CD8-positive, alpha-beta memory T cell (primary cell): ENCODE data around the gene TENM3. TPM values are rescaled to one million over a fixed set of nuclear protein-coding genes. Genes with fewer than 3 reads are reported as not detected.

ENCODE experiments used
- CTCF ChIA-PET: fragments of 350-600 bp; sonication (Branson Sonifier 250); formaldehyde crosslinking; loops from one replicate; lab custom pipeline; 2021; ENCODE audit warnings: antibody characterized with exemption; lab: Charles Lee
- POLR2A ChIA-PET: fragments of 350-600 bp; sonication (Branson Sonifier 250); formaldehyde crosslinking; loops from one replicate; lab custom pipeline; 2021; ENCODE audit warnings: antibody characterized with exemption; lab: Charles Lee
- DNase-seq, 5 donors: peaks; one replicate each; pipeline versions ENCODE4 v3.0.0 to v3.0.0-alpha.2; 2020 to 2022; ENCODE audit warnings: mixed read lengths in 1 of 5
- H3K27ac ChIP-seq: one replicate; pipeline ENCODE4 v1.7.0; 2013; ENCODE audit warnings: low read depth, mild to moderate bottlenecking, low read length, moderate library complexity
- H3K27me3 ChIP-seq: 2 replicates; pipeline ENCODE4 v1.7.0; 2013; ENCODE audit warnings: low read length, mild to moderate bottlenecking; ENCODE audit not compliant: insufficient read depth, poor library complexity, severe bottlenecking
- H3K36me3 ChIP-seq: 2 replicates; pipeline ENCODE4 v1.7.0; 2013; ENCODE audit warnings: mild to moderate bottlenecking, low read length, moderate library complexity; ENCODE audit not compliant: insufficient read depth
- H3K4me1 ChIP-seq: 2 replicates; pipeline ENCODE4 v1.7.0; 2013; ENCODE audit warnings: mild to moderate bottlenecking, low read length, moderate library complexity; ENCODE audit not compliant: insufficient read depth
- H3K4me3 ChIP-seq: 2 replicates; pipeline ENCODE4 v1.7.0; 2013; ENCODE audit warnings: mild to moderate bottlenecking, low read length
- H3K9me3 ChIP-seq: 2 replicates; pipeline ENCODE4 v1.7.0; 2013; ENCODE audit warnings: mild to moderate bottlenecking, low read length
- H3K27ac Mint-ChIP-seq, 8 donors: one replicate each; pipeline ENCODE4 v1.8.0; 2020 to 2021; ENCODE audit warnings: mixed read lengths in 8 of 8, mild to moderate bottlenecking in 6 of 8, inconsistent platforms in 3 of 8, moderate library complexity in 3 of 8
- H3K27me3 Mint-ChIP-seq, 2 donors: one replicate each; pipeline ENCODE4 v1.8.0; 2020 to 2021; ENCODE audit warnings: mixed read lengths in 2 of 2, mild to moderate bottlenecking in 1 of 2, moderate library complexity in 1 of 2
- H3K36me3 Mint-ChIP-seq, 3 donors: one replicate each; pipeline ENCODE4 v1.8.0; 2020 to 2021; ENCODE audit warnings: mixed read lengths in 3 of 3, inconsistent platforms in 1 of 3, mild to moderate bottlenecking in 1 of 3
- H3K4me1 Mint-ChIP-seq, 3 donors: one replicate each; pipeline ENCODE4 v1.8.0; 2020 to 2021; ENCODE audit warnings: mixed read lengths in 3 of 3, inconsistent platforms in 1 of 3, mild to moderate bottlenecking in 1 of 3
- H3K4me3 Mint-ChIP-seq, 7 donors: one replicate each; pipeline ENCODE4 v1.8.0; 2020 to 2021; ENCODE audit warnings: mixed read lengths in 7 of 7, mild to moderate bottlenecking in 6 of 7, moderate library complexity in 4 of 7, inconsistent platforms in 2 of 7
- H3K9me3 Mint-ChIP-seq, 5 donors: one replicate each; pipeline ENCODE4 v1.8.0; 2020 to 2022; ENCODE audit warnings: mixed read lengths in 5 of 5, mild to moderate bottlenecking in 3 of 5, moderate library complexity in 2 of 5, inconsistent platforms in 1 of 5
- polyA plus RNA-seq: library from polyadenylated mRNA; unstranded; fragments of 300-500 nt; fragmentation: Illumina TruSeq; gene quantifications from one replicate; pipeline ENCODE4 v1.2.3, GENCODE V29; 2021
- total RNA-seq, 2 experiments: library from RNA; stranded (reverse); gene quantifications; one replicate each; pipeline ENCODE4 v1.2.3, GENCODE V29; 2021

The TENM3 gene
- total and polyA plus RNA-seq, 3 experiments from 2014 or later: not detected

DNA sequence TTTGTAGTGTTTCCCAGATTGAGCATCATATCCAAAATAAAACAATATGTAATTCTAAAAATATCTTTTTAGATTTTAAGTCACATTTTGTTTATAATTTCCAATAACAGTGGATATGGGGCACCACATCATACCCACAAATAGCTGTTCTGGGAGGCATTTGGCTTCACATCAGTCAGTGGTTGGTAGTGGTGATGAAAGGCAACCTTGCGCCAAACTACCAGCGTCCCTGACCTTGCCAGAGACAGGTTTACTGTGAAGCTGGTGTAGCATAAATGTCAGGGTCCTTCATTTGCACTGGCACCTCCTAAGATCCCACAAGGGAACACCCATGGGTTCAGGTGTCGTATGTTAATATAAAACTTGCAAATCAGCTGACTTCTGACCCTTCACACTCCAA is 451.8 kb downstream of the TENM3 start:
- no peak overlapping the region for H3K27ac Mint-ChIP-seq
- H3K27ac ChIP-seq: no peak overlapping the region
- ChIA-PET POLR2A (no interaction called here), CTCF (no interaction called here)
- H3K4me1 ChIP-seq: no peaks in the 10 kb centered on the region
- no peaks in the 10 kb centered on the region for H3K9me3 Mint-ChIP-seq
- DNase-seq: no peak
- no peak overlapping the region for H3K4me3 ChIP-seq
- H3K36me3 ChIP-seq: no peaks in the 10 kb centered on the region
- H3K9me3 ChIP-seq: no peaks in the 10 kb centered on the region
- H3K27me3 ChIP-seq: no peaks in the 10 kb centered on the region
- H3K4me3 Mint-ChIP-seq: no peak overlapping the region
- H3K27me3 Mint-ChIP-seq: peaks cover 11 to 17% of the 10 kb centered on the region in 2 donors
- H3K4me1 Mint-ChIP-seq: no peaks in the 10 kb centered on the region
- no peaks in the 10 kb centered on the region for H3K36me3 Mint-ChIP-seq

DNA sequence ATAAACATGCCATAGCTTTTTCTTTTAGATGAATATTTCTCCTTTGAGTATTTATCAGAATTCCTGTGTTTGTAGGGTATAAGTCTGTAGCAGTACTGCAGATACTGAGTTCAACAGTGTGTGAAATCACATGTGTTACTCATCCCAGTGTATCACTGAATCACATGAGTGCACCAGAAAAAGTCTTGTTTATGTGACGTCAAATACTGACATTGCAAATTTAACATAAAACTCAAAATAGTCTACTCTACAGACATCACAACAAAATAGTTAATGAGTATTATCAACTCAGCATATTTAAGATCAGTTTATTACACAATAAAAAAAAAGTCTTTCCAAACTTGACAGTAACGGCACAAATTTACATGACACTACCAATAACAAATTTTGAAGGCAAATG is 452.6 kb downstream of the TENM3 start:
- Mint-ChIP-seq H3K27me3 (peaks cover 11% of the 10 kb centered on the region in 2 donors), H3K4me3 (no peak overlapping the region), H3K27ac (no peak overlapping the region), H3K36me3 (no peaks in the 10 kb centered on the region), H3K9me3 (no peaks in the 10 kb centered on the region), H3K4me1 (no peaks in the 10 kb centered on the region)
- no peaks in the 10 kb centered on the region for H3K36me3 ChIP-seq
- no peak overlapping the region for H3K27ac ChIP-seq
- POLR2A ChIA-PET: no interaction called here
- no peak overlapping the region for H3K4me3 ChIP-seq
- no peaks in the 10 kb centered on the region for H3K4me1 ChIP-seq
- CTCF ChIA-PET: no interaction called here
- H3K9me3 ChIP-seq: no peaks in the 10 kb centered on the region
- no peaks in the 10 kb centered on the region for H3K27me3 ChIP-seq
- no peak for DNase-seq

DNA sequence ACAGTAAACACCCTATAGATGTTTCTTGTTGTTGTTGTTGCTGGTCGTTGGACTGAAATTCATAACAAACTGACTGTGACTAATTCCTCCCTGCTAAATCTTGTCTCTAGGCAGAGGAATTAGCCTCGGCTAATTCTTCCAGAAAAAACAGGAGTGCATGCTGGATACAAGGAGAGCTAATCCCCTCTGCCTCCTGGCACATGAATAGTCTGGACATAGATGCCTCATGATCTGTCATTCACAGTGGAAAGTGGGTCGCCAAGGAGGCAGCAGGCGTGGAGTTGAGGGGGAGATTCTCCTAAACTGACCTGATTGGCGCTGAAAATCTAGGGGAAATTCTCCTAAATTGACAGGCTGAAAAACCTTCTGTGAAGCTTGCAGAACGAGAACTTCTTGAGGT is 453.9 kb downstream of the TENM3 start:
- Histone ChIP-seq H3K27me3 (no peaks in the 10 kb centered on the region), H3K9me3 (no peaks in the 10 kb centered on the region), H3K36me3 (no peaks in the 10 kb centered on the region), H3K4me3 (no peak overlapping the region), H3K27ac (no peak overlapping the region), H3K4me1 (no peaks in the 10 kb centered on the region)
- Mint-ChIP-seq H3K27ac (no peak overlapping the region), H3K27me3 (peaks cover 10% of the 10 kb centered on the region in 2 donors), H3K36me3 (no peaks in the 10 kb centered on the region), H3K4me3 (no peak overlapping the region), H3K9me3 (no peaks in the 10 kb centered on the region), H3K4me1 (no peaks in the 10 kb centered on the region)
- POLR2A ChIA-PET: no interaction called here
- DNase-seq: no peak
- CTCF ChIA-PET: no interaction called here

DNA sequence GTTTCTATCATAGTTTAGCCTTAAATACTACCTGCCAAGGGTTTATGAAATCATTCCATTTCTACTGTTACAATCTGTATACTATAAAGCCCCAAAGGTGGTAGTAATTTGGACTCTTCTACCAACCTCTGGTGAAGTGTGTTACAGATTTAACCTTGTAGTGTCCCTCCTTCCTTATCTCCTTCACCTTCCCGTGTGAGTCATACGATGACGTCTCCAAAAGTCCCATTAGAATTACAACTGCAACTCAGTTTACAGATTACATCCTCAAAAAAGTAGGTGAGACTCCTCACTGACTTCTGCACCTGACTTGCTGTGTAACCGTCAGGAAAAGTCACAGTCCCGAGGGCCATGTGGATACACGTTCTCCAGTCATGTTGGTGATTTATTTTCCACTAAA is 455.0 kb downstream of the TENM3 start:
- CTCF ChIA-PET: no interaction called here
- Histone ChIP-seq H3K27me3 (no peaks in the 10 kb centered on the region), H3K4me3 (no peak overlapping the region), H3K4me1 (no peaks in the 10 kb centered on the region), H3K36me3 (no peaks in the 10 kb centered on the region), H3K27ac (no peak overlapping the region), H3K9me3 (no peaks in the 10 kb centered on the region)
- H3K4me1 Mint-ChIP-seq: no peaks in the 10 kb centered on the region
- POLR2A ChIA-PET: no interaction called here
- H3K27me3 Mint-ChIP-seq: peaks cover 4 to 6% of the 10 kb centered on the region in 2 donors
- no peaks in the 10 kb centered on the region for H3K9me3 Mint-ChIP-seq
- H3K4me3 Mint-ChIP-seq: no peak overlapping the region
- no peaks in the 10 kb centered on the region for H3K36me3 Mint-ChIP-seq
- no peak overlapping the region for H3K27ac Mint-ChIP-seq
- no peak for DNase-seq

DNA sequence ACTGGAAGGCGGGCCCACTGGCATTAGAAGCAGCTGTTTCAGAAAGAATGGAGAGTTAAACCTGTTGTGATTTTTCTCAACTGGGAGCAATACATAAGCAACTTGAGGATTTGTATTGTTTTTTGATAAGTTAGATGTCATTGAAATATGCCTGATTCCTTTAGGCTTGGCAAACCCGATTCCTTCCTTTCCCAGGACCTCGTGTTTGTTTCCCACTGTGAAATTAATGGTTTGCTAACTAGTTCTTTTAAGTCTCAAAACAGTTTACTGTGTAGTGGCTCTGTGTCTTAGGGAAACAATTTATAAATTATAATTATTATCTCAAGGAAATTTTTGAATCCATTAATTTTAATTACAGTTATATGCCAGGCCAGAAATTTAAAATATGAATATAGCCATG is 456.0 kb downstream of the TENM3 start:
- Histone ChIP-seq H3K9me3 (no peaks in the 10 kb centered on the region), H3K4me3 (no peak overlapping the region), H3K27me3 (no peaks in the 10 kb centered on the region), H3K36me3 (no peaks in the 10 kb centered on the region), H3K27ac (no peak overlapping the region), H3K4me1 (no peaks in the 10 kb centered on the region)
- DNase-seq: no peak
- no peak overlapping the region for H3K4me3 Mint-ChIP-seq
- ChIA-PET CTCF (no interaction called here), POLR2A (no interaction called here)
- no peaks in the 10 kb centered on the region for H3K9me3 Mint-ChIP-seq
- no peaks in the 10 kb centered on the region for H3K36me3 Mint-ChIP-seq
- no peaks in the 10 kb centered on the region for H3K4me1 Mint-ChIP-seq
- no peak overlapping the region for H3K27ac Mint-ChIP-seq
- H3K27me3 Mint-ChIP-seq: peaks cover 4% of the 10 kb centered on the region in 2 donors

DNA sequence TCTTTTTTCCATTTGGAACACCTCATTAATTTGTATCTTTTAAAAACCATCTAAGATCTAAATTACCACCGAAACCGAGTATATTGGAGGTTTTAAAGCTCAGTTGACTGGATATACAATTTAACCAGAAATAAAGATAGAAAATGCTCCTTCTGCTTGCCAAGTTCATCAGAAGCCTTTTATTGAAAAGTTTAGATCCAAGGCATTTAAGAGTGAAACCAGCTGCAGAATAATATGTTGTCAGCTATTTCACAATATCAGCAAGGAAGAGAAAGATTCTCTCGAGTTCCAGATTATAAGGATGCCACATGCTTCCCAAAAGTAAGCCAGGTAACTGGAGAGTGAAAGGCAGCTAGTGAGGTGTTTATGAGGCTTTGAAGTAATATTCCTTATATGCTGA is 456.6 kb downstream of the TENM3 start:
- no peak overlapping the region for H3K27ac Mint-ChIP-seq
- no peaks in the 10 kb centered on the region for H3K4me1 ChIP-seq
- CTCF ChIA-PET: no interaction called here

DNA sequence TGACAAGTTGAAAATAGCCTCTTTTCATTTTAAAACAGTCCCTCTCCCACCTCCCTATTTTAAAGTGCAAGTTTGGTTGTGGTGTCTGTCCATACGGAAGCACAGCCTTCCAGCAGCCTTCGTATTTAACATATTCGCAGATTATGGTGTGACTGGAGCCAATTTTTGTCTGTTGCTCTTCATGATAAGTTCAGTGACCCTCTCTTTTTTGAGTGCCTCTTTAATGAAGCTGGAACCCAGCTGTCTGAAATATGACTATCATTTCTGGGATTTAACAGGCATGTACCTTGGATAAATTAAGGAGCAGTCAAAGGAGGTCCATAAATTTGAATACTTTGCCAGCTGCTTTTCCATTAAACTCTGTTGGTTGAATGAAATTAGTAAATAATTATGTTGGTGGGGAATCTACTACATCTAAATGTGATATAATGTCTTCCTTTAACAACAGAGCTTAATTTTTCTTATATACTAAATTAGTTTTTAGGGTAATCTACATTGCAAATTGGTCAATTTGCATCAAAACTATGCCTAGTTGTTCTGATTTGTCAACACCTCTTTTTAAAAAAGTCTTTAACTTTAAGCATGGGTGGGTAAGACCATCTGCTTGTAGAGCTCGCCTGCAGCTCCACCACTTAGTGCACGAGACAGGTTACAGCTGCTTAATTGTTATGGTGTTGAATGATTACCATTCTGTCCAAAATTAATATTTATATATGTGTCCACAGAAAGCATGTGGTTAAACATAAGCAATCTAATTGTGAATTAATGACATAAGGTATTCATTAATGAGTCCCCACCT is 457.4 kb downstream of the TENM3 start:
- Mint-ChIP-seq H3K36me3 (no peaks in the 10 kb centered on the region), H3K4me1 (no peaks in the 10 kb centered on the region), H3K9me3 (no peaks in the 10 kb centered on the region), H3K27me3 (peaks cover 5 to 7% of the 10 kb centered on the region in 2 donors), H3K27ac (no peak overlapping the region), H3K4me3 (no peak overlapping the region)
- Histone ChIP-seq H3K4me3 (no peak overlapping the region), H3K4me1 (no peaks in the 10 kb centered on the region), H3K36me3 (no peaks in the 10 kb centered on the region), H3K27me3 (no peaks in the 10 kb centered on the region), H3K9me3 (no peaks in the 10 kb centered on the region), H3K27ac (no peak overlapping the region)
- POLR2A ChIA-PET: no interaction called here
- DNase-seq: no peak
- CTCF ChIA-PET: no interaction called here

More for the DNA sequence above, 456.6 kb downstream of the TENM3 start:
- no peak for DNase-seq
- H3K27me3 Mint-ChIP-seq: peaks cover under 1 to 4% of the 10 kb centered on the region in 2 donors
- Histone ChIP-seq H3K27ac (no peak overlapping the region), H3K4me3 (no peak overlapping the region), H3K9me3 (no peaks in the 10 kb centered on the region), H3K27me3 (no peaks in the 10 kb centered on the region), H3K36me3 (no peaks in the 10 kb centered on the region)
- no peaks in the 10 kb centered on the region for H3K9me3 Mint-ChIP-seq
- no peaks in the 10 kb centered on the region for H3K4me1 Mint-ChIP-seq
- POLR2A ChIA-PET: no interaction called here
- H3K4me3 Mint-ChIP-seq: no peak overlapping the region
- H3K36me3 Mint-ChIP-seq: no peaks in the 10 kb centered on the region

DNA sequence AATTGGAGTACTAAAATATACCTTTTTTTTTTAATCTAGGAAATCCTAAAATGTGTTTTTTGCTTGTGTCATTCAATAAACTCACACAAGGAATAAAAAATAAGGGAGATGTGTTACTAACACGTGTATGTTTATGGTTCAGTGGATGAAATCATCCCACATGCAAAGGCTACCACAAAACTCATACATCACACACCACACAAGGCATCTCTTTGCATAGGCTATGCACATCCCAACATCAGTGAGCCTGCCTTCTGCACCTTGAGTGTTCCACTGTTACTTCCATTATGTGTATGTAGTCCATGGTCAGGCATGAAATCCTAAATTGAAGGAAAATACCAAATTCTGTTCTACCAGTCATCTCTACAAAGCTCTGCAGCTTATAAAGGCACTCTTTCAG is 460.9 kb downstream of the TENM3 start:
- no peaks in the 10 kb centered on the region for H3K4me1 ChIP-seq
- POLR2A ChIA-PET: no interaction called here
- H3K4me3 Mint-ChIP-seq: no peak overlapping the region
- CTCF ChIA-PET: no interaction called here
- H3K4me3 ChIP-seq: no peak overlapping the region
- no peaks in the 10 kb centered on the region for H3K27me3 ChIP-seq
- no peaks in the 10 kb centered on the region for H3K36me3 ChIP-seq
- no peaks in the 10 kb centered on the region for H3K4me1 Mint-ChIP-seq
- peaks cover 7 to 12% of the 10 kb centered on the region in 2 donors for H3K27me3 Mint-ChIP-seq
- no peak overlapping the region for H3K27ac ChIP-seq
- no peak for DNase-seq
- no peaks in the 10 kb centered on the region for H3K36me3 Mint-ChIP-seq
- H3K27ac Mint-ChIP-seq: no peak overlapping the region
- H3K9me3 ChIP-seq: no peaks in the 10 kb centered on the region
- H3K9me3 Mint-ChIP-seq: no peaks in the 10 kb centered on the region
